Measurements from ENCODE around the gene MOSPD2.

DNA sequence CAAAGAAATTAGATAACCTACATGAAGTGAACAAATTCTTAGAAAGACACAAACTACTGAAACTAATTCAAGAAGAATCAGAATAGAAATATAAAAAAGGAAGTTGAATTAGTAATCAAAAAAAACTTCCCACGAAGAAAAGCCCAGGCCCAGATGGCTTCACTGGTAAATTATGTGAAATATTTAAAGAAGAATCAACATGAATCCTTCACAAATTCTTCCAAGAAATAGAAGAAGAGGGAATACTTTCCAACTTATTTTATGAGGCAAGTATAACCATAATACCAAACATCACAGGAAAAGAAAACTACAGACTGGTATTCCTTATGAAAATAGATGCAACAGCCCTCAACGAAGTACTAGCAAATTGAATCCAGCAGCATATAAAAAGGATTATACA is 30.7 kb downstream of the MOSPD2 start:
- TF ChIP-seq, protein P1, sequence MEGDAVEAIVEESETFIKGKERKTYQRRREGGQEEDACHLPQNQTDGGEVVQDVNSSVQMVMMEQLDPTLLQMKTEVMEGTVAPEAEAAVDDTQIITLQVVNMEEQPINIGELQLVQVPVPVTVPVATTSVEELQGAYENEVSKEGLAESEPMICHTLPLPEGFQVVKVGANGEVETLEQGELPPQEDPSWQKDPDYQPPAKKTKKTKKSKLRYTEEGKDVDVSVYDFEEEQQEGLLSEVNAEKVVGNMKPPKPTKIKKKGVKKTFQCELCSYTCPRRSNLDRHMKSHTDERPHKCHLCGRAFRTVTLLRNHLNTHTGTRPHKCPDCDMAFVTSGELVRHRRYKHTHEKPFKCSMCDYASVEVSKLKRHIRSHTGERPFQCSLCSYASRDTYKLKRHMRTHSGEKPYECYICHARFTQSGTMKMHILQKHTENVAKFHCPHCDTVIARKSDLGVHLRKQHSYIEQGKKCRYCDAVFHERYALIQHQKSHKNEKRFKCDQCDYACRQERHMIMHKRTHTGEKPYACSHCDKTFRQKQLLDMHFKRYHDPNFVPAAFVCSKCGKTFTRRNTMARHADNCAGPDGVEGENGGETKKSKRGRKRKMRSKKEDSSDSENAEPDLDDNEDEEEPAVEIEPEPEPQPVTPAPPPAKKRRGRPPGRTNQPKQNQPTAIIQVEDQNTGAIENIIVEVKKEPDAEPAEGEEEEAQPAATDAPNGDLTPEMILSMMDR (IDR thresholded peaks at IDR 0.05) = no peak
- TF ChIP-seq JUN (IDR thresholded peaks at IDR 0.05) = no peak
- TF ChIP-seq, protein P2, sequence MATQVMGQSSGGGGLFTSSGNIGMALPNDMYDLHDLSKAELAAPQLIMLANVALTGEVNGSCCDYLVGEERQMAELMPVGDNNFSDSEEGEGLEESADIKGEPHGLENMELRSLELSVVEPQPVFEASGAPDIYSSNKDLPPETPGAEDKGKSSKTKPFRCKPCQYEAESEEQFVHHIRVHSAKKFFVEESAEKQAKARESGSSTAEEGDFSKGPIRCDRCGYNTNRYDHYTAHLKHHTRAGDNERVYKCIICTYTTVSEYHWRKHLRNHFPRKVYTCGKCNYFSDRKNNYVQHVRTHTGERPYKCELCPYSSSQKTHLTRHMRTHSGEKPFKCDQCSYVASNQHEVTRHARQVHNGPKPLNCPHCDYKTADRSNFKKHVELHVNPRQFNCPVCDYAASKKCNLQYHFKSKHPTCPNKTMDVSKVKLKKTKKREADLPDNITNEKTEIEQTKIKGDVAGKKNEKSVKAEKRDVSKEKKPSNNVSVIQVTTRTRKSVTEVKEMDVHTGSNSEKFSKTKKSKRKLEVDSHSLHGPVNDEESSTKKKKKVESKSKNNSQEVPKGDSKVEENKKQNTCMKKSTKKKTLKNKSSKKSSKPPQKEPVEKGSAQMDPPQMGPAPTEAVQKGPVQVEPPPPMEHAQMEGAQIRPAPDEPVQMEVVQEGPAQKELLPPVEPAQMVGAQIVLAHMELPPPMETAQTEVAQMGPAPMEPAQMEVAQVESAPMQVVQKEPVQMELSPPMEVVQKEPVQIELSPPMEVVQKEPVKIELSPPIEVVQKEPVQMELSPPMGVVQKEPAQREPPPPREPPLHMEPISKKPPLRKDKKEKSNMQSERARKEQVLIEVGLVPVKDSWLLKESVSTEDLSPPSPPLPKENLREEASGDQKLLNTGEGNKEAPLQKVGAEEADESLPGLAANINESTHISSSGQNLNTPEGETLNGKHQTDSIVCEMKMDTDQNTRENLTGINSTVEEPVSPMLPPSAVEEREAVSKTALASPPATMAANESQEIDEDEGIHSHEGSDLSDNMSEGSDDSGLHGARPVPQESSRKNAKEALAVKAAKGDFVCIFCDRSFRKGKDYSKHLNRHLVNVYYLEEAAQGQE (IDR thresholded peaks at IDR 0.05) = no peak
- TF ChIP-seq HDAC2 (IDR thresholded peaks at IDR 0.05) = no peak
- TF ChIP-seq, protein P3, sequence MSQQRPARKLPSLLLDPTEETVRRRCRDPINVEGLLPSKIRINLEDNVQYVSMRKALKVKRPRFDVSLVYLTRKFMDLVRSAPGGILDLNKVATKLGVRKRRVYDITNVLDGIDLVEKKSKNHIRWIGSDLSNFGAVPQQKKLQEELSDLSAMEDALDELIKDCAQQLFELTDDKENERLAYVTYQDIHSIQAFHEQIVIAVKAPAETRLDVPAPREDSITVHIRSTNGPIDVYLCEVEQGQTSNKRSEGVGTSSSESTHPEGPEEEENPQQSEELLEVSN (IDR thresholded peaks at IDR 0.05; ENCODE audit: borderline replicate concordance, low read depth) = no peak

All from A549 (cell line).